HUES48 (cell line): ENCODE results near the gene BTBD9.

Experiments
- H3K27ac ChIP-seq: one replicate; pipeline ENCODE4 v1.7.0; 2013; ENCODE audit warnings: low read depth, low read length, inconsistent platforms
- H3K27me3 ChIP-seq: 2 replicates; pipeline ENCODE4 v1.6.1; 2013; ENCODE audit warnings: mild to moderate bottlenecking, low read length; ENCODE audit not compliant: control insufficient read depth, insufficient read depth
- H3K36me3 ChIP-seq: 2 replicates; pipeline ENCODE4 v1.6.1; 2013; ENCODE audit warnings: low read length; ENCODE audit not compliant: control insufficient read depth, insufficient read depth
- H3K4me1 ChIP-seq: 2 replicates; pipeline ENCODE4 v1.6.1; 2013; ENCODE audit warnings: mild to moderate bottlenecking, low read length; ENCODE audit not compliant: control insufficient read depth, insufficient read depth
- H3K4me3 ChIP-seq: 2 replicates; pipeline ENCODE4 v1.5.1; 2013; ENCODE audit warnings: mild to moderate bottlenecking, low read depth, low read length
- H3K9ac ChIP-seq: 2 replicates; pipeline ENCODE4 v1.6.1; 2013; ENCODE audit warnings: mild to moderate bottlenecking, low read depth, low read length, moderate library complexity
- H3K9me3 ChIP-seq: 2 replicates; pipeline ENCODE4 v1.6.1; 2013; ENCODE audit warnings: low read length; ENCODE audit not compliant: control insufficient read depth, insufficient read depth

Gene BTBD9

GRCh38 chr6:38522322-38522721 is 117.4 kb downstream of the BTBD9 start:
- H3K27ac ChIP-seq: no peak overlapping the region
- peaks cover 8% of the 10 kb centered on the region; the same call in 1 of the 2 replicates for H3K9me3 ChIP-seq
- H3K27me3 ChIP-seq: no peaks in the 10 kb centered on the region
- H3K4me3 ChIP-seq: no peak overlapping the region
- no peaks in the 10 kb centered on the region for H3K36me3 ChIP-seq
- H3K4me1 ChIP-seq: 0 out of 2 replicates have a peak, but pooled peaks cover 3% of the 10 kb centered on the region
- H3K9ac ChIP-seq: no peak overlapping the region

DNA sequence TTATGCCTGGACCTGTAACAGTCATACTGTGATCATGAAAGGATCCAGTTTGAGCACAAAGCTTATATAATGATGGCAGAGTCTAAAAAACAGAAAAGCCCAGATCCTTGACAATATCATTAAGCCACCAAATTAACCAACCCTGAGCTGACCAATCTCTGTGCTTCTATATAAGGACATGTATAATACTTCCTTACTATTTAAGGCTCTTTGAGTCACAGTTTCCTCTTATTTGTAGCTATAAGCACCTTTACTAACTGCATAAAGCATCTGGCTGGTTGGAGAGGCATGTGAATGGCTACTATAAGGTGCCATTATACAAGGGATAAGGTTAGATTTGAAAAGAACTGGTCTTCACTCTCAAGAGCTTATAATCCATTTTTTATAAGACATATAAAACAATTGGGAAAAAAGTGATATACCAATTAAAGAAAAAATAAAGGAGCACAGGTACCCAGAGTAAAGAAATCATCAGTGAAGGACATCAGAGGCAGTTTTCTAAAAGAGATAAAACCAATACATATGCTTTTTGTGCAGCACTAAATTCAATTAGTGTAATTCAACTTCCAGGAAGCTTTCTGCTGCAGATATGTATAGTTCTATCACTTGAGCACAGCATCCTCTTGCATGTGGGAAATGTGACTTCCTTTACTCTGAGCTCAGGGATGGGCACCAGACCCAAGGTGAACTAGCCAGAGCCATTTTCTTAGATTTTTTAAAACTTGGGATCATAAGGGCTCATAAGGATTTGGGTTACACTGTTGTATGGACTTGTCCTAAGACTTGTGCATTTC is 121.0 kb downstream of the BTBD9 start:
- no peaks in the 10 kb centered on the region for H3K36me3 ChIP-seq

DNA sequence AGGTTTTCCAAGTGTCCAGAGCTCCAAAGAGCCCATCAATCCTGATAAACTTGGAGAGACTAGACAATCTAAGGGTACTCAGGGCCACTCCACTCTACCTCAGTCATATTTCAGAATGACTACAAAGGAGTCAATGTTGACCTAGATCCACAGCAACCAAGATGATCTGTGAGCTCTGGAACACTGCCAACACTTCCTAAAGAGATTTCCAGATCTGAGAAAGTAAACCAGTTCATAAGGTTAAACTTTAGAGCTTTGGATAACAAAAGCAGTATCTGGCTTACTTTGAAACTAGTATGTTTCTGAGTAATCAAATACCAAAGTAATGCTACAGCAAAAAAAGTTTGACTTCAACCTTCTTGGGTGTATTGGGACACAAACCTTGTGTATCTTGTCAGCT is 122.7 kb downstream of the BTBD9 start:
- H3K36me3 ChIP-seq: no peaks in the 10 kb centered on the region
- no peaks in the 10 kb centered on the region for H3K4me1 ChIP-seq
- no peak overlapping the region for H3K4me3 ChIP-seq
- H3K27me3 ChIP-seq: no peaks in the 10 kb centered on the region
- H3K27ac ChIP-seq: no peak overlapping the region
- H3K9me3 ChIP-seq: no peaks in the 10 kb centered on the region
- H3K9ac ChIP-seq: no peak overlapping the region

More for the DNA sequence above, 121.0 kb downstream of the BTBD9 start:
- Histone ChIP-seq H3K4me3 (no peak overlapping the region), H3K27ac (no peak overlapping the region), H3K27me3 (no peaks in the 10 kb centered on the region), H3K9me3 (no peaks in the 10 kb centered on the region), H3K9ac (no peak overlapping the region), H3K4me1 (no peaks in the 10 kb centered on the region)

DNA sequence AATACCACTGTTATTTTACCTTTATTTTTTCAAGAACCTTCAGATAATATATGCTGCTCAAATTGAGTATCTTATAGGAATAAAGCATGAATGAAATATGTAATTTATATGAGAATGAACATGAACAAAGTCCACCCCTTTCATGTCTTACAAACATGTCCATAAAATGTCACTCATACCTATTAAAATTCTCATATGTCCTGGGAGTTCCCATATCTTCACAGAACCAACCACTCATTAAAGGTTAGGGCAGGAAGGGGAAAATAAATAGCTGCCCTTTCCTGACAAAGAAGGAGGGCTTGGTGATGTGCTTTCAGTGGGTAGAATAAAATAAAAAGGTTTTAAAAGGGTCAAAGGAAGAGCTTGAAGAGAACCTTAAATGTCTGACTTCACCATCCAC is 125.3 kb downstream of the BTBD9 start:
- peaks cover 9% of the 10 kb centered on the region for H3K4me1 ChIP-seq
- no peaks in the 10 kb centered on the region for H3K9me3 ChIP-seq
- H3K36me3 ChIP-seq: no peaks in the 10 kb centered on the region
- no peak overlapping the region for H3K9ac ChIP-seq
- H3K27ac ChIP-seq: no peak overlapping the region
- H3K27me3 ChIP-seq: no peaks in the 10 kb centered on the region
- no peak overlapping the region for H3K4me3 ChIP-seq

DNA sequence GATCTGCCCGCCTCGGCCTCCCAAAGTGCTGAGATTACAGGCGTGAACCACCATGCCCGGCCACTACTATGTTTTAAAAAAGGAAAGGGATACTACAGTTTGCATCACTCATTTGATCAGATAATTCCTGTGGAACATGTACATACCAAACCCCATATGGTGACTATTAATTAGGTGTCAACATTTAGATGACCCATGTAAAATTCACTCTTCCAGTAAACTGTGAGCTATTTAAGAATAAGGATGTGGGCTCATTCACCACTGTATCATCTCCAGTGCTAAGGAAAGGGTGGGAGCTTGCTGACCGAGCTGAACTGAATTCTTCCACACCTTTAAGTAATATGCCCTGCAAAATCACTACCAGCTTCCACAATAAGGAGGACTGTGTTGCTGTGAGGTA is 127.5 kb downstream of the BTBD9 start:
- Histone ChIP-seq H3K36me3 (no peaks in the 10 kb centered on the region), H3K9ac (no peak overlapping the region), H3K27me3 (no peaks in the 10 kb centered on the region), H3K9me3 (no peaks in the 10 kb centered on the region), H3K4me3 (no peak overlapping the region), H3K4me1 (peaks cover 21% of the 10 kb centered on the region), H3K27ac (no peak overlapping the region)

DNA sequence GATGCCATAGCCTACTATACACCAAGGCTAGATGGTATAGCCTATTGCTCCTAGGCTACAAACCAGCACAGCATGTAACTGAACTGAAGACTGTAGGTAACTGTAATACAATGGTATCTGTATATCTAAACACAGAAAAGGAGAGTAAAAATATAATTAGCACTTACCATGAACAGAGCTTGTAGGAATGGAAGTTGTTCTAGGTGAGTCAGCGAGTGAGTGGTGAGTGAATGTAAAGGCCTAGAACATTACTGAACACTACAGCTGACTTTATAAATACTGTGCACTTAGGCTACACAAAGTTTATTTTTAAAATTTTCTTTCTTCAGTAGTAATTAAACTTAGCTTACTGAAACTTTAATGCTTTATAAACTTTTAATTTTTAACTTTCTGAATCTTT is 129.5 kb downstream of the BTBD9 start:
- Histone ChIP-seq H3K9me3 (no peaks in the 10 kb centered on the region), H3K36me3 (no peaks in the 10 kb centered on the region), H3K4me3 (no peak overlapping the region), H3K9ac (no peak overlapping the region), H3K27ac (peak overlapping the region; percentile 33), H3K4me1 (peaks cover 21% of the 10 kb centered on the region), H3K27me3 (no peaks in the 10 kb centered on the region)

DNA sequence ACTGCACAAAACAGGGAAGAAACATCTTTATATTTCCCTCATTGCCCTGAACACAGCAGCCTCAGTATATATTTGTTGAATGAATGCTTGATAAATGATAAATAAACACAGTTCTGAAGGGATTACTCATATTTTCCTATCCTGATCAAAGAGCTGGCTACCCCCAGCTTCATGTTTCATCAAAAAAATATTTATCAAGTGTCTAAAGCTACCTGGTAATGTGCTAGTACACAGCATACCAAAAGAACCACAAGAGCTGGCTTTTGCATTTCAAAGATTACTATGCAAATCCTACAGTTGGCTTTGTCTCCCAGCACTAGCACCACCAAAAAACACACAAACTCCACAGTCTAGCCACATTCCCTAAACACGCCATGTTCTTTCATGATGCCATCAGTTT is 130.0 kb downstream of the BTBD9 start:
- H3K9me3 ChIP-seq: no peaks in the 10 kb centered on the region
- peaks cover 21% of the 10 kb centered on the region for H3K4me1 ChIP-seq
- H3K9ac ChIP-seq: no peak overlapping the region
- H3K27ac ChIP-seq: peak overlapping the region; percentile 33
- H3K36me3 ChIP-seq: no peaks in the 10 kb centered on the region
- no peaks in the 10 kb centered on the region for H3K27me3 ChIP-seq
- H3K4me3 ChIP-seq: no peak overlapping the region

GRCh38 chr6:38508894-38509293 is 130.8 kb downstream of the BTBD9 start:
- no peak overlapping the region for H3K9ac ChIP-seq
- no peaks in the 10 kb centered on the region for H3K9me3 ChIP-seq
- peak overlapping the region; percentile 33 for H3K27ac ChIP-seq
- no peaks in the 10 kb centered on the region for H3K27me3 ChIP-seq
- H3K4me3 ChIP-seq: no peak overlapping the region
- peaks cover 21% of the 10 kb centered on the region for H3K4me1 ChIP-seq
- no peaks in the 10 kb centered on the region for H3K36me3 ChIP-seq

GRCh38 chr6:38508286-38508685 is 131.4 kb downstream of the BTBD9 start:
- H3K27ac ChIP-seq: no peak overlapping the region
- H3K9ac ChIP-seq: no peak overlapping the region
- peaks cover 22% of the 10 kb centered on the region for H3K4me1 ChIP-seq
- no peak overlapping the region for H3K4me3 ChIP-seq
- H3K9me3 ChIP-seq: no peaks in the 10 kb centered on the region
- H3K27me3 ChIP-seq: no peaks in the 10 kb centered on the region
- no peaks in the 10 kb centered on the region for H3K36me3 ChIP-seq

DNA sequence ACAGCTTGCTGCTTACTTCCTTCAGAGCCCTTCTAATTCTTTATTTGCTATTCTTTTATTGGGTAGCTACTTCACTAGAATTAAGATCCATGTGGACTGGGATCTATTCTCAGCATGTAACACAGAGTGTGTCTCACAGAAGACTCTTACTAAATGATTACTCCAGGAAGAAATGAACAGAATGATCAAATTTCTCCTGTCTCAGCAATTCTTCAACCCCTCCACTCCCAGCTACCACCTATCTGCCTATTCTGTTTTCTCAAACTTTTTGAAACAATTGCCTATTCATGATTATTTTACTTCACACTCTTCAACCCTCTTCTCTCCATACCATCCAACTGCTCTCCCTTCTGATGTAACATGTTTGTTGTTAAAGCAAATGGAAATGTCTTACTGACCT is 132.6 kb downstream of the BTBD9 start:
- Histone ChIP-seq H3K36me3 (no peaks in the 10 kb centered on the region), H3K4me3 (no peak overlapping the region)

GRCh38 chr6:38505826-38506225 is 133.9 kb downstream of the BTBD9 start:
- H3K27ac ChIP-seq: no peak overlapping the region
- no peak overlapping the region for H3K9ac ChIP-seq
- H3K27me3 ChIP-seq: no peaks in the 10 kb centered on the region
- no peaks in the 10 kb centered on the region for H3K9me3 ChIP-seq
- H3K4me3 ChIP-seq: no peak overlapping the region
- H3K4me1 ChIP-seq: peaks cover 28% of the 10 kb centered on the region
- H3K36me3 ChIP-seq: no peaks in the 10 kb centered on the region

More for the DNA sequence above, 132.6 kb downstream of the BTBD9 start:
- H3K9me3 ChIP-seq: no peaks in the 10 kb centered on the region
- no peak overlapping the region for H3K27ac ChIP-seq
- H3K27me3 ChIP-seq: no peaks in the 10 kb centered on the region
- peaks cover 28% of the 10 kb centered on the region for H3K4me1 ChIP-seq
- H3K9ac ChIP-seq: no peak overlapping the region
